Duodenal mucosa (tissue), 2 donors: Measurements from ENCODE around the gene HAND2.

Source experiments
- H3K27ac ChIP-seq: one replicate; pipeline ENCODE4 v1.7.0; 2013; ENCODE audit warnings: low read depth, low read length
- H3K27me3 ChIP-seq, 2 donors: one replicate each; pipeline ENCODE4 v1.7.0; 2013; ENCODE audit warnings: low read length in 2 of 2, control low read depth in 1 of 2; ENCODE audit not compliant: insufficient read depth in 2 of 2, control insufficient read depth in 1 of 2
- H3K36me3 ChIP-seq, 2 donors: one replicate each; pipeline ENCODE4 v1.7.0; 2013; ENCODE audit warnings: low read length in 2 of 2, control low read depth in 1 of 2; ENCODE audit not compliant: insufficient read depth in 2 of 2, control insufficient read depth in 1 of 2
- H3K4me1 ChIP-seq, 2 donors: one replicate each; pipeline ENCODE4 v1.7.0; 2013; ENCODE audit warnings: low read length in 2 of 2, control low read depth in 1 of 2; ENCODE audit not compliant: insufficient read depth in 2 of 2, control insufficient read depth in 1 of 2
- H3K4me3 ChIP-seq, 2 donors: one replicate each; pipeline ENCODE4 v1.7.0; 2013; ENCODE audit warnings: low read length in 2 of 2, low read depth in 1 of 2
- H3K9ac ChIP-seq, 2 donors: one replicate each; pipeline ENCODE4 v1.7.0; 2013; ENCODE audit warnings: low read length in 2 of 2, low read depth in 1 of 2
- H3K9me3 ChIP-seq, 2 donors: one replicate each; pipeline ENCODE4 v1.7.0; 2013; ENCODE audit warnings: low read length in 2 of 2, control low read depth in 1 of 2; ENCODE audit not compliant: control insufficient read depth in 1 of 2

Gene HAND2

DNA sequence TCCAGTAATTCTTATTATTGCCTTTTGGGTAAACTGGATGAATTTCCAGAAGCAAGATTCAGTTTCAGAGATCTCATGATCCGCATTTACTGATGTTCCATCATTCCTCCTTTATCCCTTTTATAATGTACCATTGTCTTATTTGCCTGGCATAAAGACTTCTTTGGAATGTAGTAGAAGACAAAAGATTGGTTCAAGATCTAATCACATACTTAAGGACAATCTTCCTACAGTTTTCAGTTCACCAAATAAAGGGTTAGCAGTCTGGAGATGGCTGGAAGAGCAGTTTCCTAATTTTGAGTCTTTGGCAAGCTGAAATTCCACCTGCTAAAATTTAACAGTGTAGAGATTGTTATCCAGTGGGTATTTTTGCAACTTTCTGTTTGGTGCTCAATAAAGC lies 30.9 kb upstream of the HAND2 start:
- H3K27ac ChIP-seq: no peak overlapping the region
- no peaks in the 10 kb centered on the region for H3K9me3 ChIP-seq
- H3K36me3 ChIP-seq: no peaks in the 10 kb centered on the region
- H3K9ac ChIP-seq: no peak overlapping the region
- no peak overlapping the region for H3K4me3 ChIP-seq
- H3K27me3 ChIP-seq: peaks cover 0 to 4% of the 10 kb centered on the region in 2 donors
- H3K4me1 ChIP-seq: no peaks in the 10 kb centered on the region

GRCh38 chr4:173556398-173557131 lies 26.5 kb upstream of the HAND2 start:
- H3K27me3 ChIP-seq: peaks cover 4 to 11% of the 10 kb centered on the region in 2 donors
- no peak overlapping the region for H3K27ac ChIP-seq

DNA sequence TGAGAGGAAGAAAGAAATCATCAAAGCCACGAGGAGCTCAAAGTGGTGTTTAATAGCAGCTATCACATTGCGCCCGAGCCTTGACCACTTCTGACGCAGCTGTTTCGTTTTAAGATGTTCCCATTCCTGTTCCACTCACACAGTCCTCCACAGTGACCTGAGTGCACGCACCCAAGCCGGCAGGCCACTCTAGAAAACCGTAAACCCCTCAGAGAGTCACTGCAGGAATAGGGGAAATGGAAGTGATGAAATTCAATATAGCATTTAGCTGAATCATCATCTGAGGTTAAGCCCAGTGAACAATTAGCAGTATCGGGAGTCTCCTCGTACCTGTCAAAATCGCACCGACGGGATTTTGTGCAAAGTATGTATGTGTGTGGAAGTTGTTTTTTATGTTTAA lies 17.9 kb upstream of the HAND2 start:
- H3K27ac ChIP-seq: no peak overlapping the region
- H3K4me3 ChIP-seq: no peak overlapping the region
- peaks cover 7 to 35% of the 10 kb centered on the region in 2 donors for H3K27me3 ChIP-seq

More at GRCh38 chr4:173556398-173557131, 26.5 kb upstream of the HAND2 start:
- no peak overlapping the region for H3K9ac ChIP-seq
- H3K4me1 ChIP-seq: no peaks in the 10 kb centered on the region
- no peaks in the 10 kb centered on the region for H3K9me3 ChIP-seq
- H3K4me3 ChIP-seq: no peak overlapping the region
- no peaks in the 10 kb centered on the region for H3K36me3 ChIP-seq

DNA sequence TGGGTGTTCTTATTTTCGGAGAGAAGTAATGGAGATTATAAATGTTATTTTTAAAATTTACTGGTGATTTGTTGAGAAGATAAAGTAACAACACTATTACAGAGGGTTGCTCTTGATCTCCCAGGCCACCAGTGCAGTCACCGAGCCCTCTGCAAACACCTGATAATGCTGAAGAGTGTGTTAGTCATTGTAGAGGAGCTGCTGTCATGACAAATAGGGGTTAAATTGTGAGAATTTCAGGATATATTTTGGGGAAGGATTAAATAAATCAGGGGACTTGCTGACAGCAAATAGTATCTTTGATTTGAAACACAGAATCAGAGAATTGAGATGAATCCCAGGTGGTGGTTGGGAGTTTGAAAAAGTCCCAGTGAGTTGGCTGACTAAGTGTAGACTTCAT lies 16.7 kb upstream of the HAND2 start:
- Histone ChIP-seq H3K4me1 (no peaks in the 10 kb centered on the region), H3K4me3 (no peak overlapping the region), H3K9ac (no peak overlapping the region), H3K9me3 (no peaks in the 10 kb centered on the region), H3K27ac (no peak overlapping the region), H3K36me3 (no peaks in the 10 kb centered on the region), H3K27me3 (peaks cover 7 to 33% of the 10 kb centered on the region in 2 donors)

More for the DNA sequence above, 17.9 kb upstream of the HAND2 start:
- Histone ChIP-seq H3K4me1 (no peaks in the 10 kb centered on the region), H3K9me3 (no peaks in the 10 kb centered on the region), H3K36me3 (no peaks in the 10 kb centered on the region), H3K9ac (no peak overlapping the region)

DNA sequence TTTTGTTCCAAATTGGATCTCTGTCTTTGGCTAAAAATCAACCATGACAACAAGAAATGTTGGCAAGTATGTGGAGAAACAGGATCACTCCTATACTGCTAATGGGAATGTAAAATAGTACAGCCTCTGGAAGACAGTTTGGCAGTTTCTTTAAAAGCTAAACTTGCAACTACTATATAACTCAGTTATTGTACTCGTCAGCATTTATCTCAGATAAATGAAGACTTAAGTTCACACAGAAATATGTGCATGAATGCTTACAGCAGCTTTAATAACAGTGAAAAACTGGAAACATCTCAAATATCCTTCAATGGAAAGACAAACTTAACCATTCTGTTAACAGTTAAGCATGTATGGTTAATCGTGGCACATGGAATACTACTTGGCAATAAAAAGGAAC lies 15.4 kb upstream of the HAND2 start:
- Histone ChIP-seq H3K9ac (no peak overlapping the region), H3K9me3 (no peaks in the 10 kb centered on the region), H3K36me3 (no peaks in the 10 kb centered on the region), H3K27ac (no peak overlapping the region), H3K27me3 (peaks cover 15 to 41% of the 10 kb centered on the region in 2 donors), H3K4me1 (no peaks in the 10 kb centered on the region), H3K4me3 (no peak overlapping the region)

DNA sequence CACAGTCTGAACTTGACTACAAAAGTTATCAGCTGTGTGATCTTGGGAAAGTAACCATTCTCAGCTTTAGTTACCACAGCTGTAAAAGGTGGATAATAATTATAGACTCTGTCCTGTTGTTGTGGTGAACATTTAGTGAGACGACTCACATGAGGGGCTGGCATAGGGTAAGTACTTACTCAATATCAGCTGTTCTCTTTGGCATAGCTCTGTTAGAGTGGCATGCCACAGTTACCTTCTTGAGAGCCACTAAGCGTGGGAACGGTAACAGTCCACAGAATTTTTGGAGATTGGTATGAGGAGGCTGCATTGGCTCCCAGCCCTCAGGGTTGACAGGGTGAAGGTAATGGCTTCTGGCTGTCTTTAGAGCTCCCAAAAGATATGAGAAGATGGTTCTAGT lies 13.2 kb upstream of the HAND2 start:
- peaks cover 0 to 4% of the 10 kb centered on the region in 2 donors for H3K4me1 ChIP-seq
- no peak overlapping the region for H3K27ac ChIP-seq
- H3K4me3 ChIP-seq: no peak overlapping the region
- H3K9ac ChIP-seq: no peak overlapping the region
- peaks cover 36 to 63% of the 10 kb centered on the region in 2 donors for H3K27me3 ChIP-seq
- no peaks in the 10 kb centered on the region for H3K9me3 ChIP-seq
- no peaks in the 10 kb centered on the region for H3K36me3 ChIP-seq

- Histone ChIP-seq H3K9ac (no peak overlapping the region), H3K27me3 (peaks cover 63 to 83% of the 10 kb centered on the region in 2 donors), H3K9me3 (no peaks in the 10 kb centered on the region), H3K27ac (no peak overlapping the region), H3K4me3 (no peak overlapping the region), H3K4me1 (peaks cover 0 to 4% of the 10 kb centered on the region in 2 donors), H3K36me3 (no peaks in the 10 kb centered on the region)
Observed at GRCh38 chr4:173539986-173540385, 10.0 kb upstream of the HAND2 start.

- H3K4me3 ChIP-seq: peak overlapping the region; percentile 60 to 62
- no peaks in the 10 kb centered on the region for H3K36me3 ChIP-seq
- no peaks in the 10 kb centered on the region for H3K9me3 ChIP-seq
- H3K4me1 ChIP-seq: peaks cover 0 to 4% of the 10 kb centered on the region in 2 donors
- no peak overlapping the region for H3K9ac ChIP-seq
- no peak overlapping the region for H3K27ac ChIP-seq
- peaks cover 70 to 87% of the 10 kb centered on the region in 2 donors for H3K27me3 ChIP-seq
Observed at GRCh38 chr4:173538909-173539445, 8.9 kb upstream of the HAND2 start.

GRCh38 chr4:173538148-173538908 lies 8.3 kb upstream of the HAND2 start:
- Histone ChIP-seq H3K9me3 (no peaks in the 10 kb centered on the region), H3K4me1 (peaks cover 0 to 4% of the 10 kb centered on the region in 2 donors), H3K27me3 (peaks cover 70 to 87% of the 10 kb centered on the region in 2 donors), H3K36me3 (no peaks in the 10 kb centered on the region), H3K27ac (no peak overlapping the region), H3K4me3 (peak overlapping the region; percentile 60 to 62), H3K9ac (no peak overlapping the region)

DNA sequence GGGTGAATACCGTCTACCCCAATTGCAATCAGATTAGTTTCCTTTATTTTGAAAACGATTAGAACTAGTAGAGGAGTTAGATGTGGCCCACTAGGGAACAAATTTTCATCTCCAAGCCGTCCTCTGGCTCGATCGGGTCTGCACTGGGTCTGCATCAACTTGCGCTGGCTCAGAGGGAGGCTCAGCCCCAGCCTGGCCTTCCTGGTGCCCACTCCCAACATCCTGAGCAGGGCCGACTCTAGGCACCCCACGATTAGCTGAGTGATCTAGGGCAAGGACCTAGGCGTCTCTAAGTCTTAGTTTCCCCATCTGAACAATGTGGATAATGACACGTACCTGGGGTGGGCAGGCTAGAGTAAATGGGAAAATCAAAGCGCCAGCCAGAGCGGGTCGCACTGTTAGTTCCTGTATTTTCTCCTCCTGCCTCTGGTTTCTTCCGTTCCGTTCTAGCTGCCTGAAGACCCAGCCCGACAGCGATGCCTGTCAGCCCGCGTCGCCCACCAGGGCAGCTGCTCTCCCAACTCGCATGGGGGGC lies 7.7 kb upstream of the HAND2 start:
- Histone ChIP-seq H3K27ac (no peak overlapping the region), H3K4me1 (peaks cover 0 to 4% of the 10 kb centered on the region in 2 donors), H3K4me3 (peak overlapping the region in 1 of 2 donors; percentile 62), H3K36me3 (no peaks in the 10 kb centered on the region), H3K9me3 (no peaks in the 10 kb centered on the region), H3K9ac (no peak overlapping the region), H3K27me3 (peaks cover 77 to 90% of the 10 kb centered on the region in 2 donors)
